GM18508 (cell line): ENCODE measurements around the gene HSBP1L1.
"Not testable (repeated sequence)": the region's sequence is repeated elsewhere in the genome, so short reads cannot be mapped to it uniquely, and the experiment has no call there.

ENCODE experiments used
- ATAC-seq: cut with Tn5 transposase; IDR thresholded peaks from one replicate; pipeline ENCODE4 v1.9.1; 2021; ENCODE audit warnings: moderate number of reproducible peaks; ENCODE audit not compliant: insufficient read depth, unreplicated experiment

The HSBP1L1 gene

GRCh38 chr18:79955302-79956075 lies 9.0 kb upstream of the HSBP1L1 start:
- no peak for ATAC-seq

GRCh38 chr18:79956276-79956675 lies 8.2 kb upstream of the HSBP1L1 start:
- ATAC-seq: no peak

- no peak for ATAC-seq
Measured at GRCh38 chr18:79958981-79959380, 5.5 kb upstream of the HSBP1L1 start.

- ATAC-seq: not testable (repeated sequence)
Measured at GRCh38 chr18:79960161-79960801, 4.2 kb upstream of the HSBP1L1 start.

- no peak for ATAC-seq
Measured at GRCh38 chr18:79960921-79961526, 3.4 kb upstream of the HSBP1L1 start.

GRCh38 chr18:79961527-79962291 lies 2.7 kb upstream of the HSBP1L1 start:
- ATAC-seq: no peak

GRCh38 chr18:79962311-79962710 lies 2.1 kb upstream of the HSBP1L1 start:
- ATAC-seq: no peak

GRCh38 chr18:79962835-79963657 lies 1.4 kb upstream of the HSBP1L1 start:
- no peak for ATAC-seq

GRCh38 chr18:79963658-79964329 lies 649 bp upstream of the HSBP1L1 start:
- no peak for ATAC-seq

- ATAC-seq: no peak
Measured at GRCh38 chr18:79965119-79965902, 868 bp downstream of the HSBP1L1 start.

- no peak for ATAC-seq
Measured at GRCh38 chr18:79970419-79971133, 6.1 kb downstream of the HSBP1L1 start.

GRCh38 chr18:79971211-79971952 lies 6.9 kb downstream of the HSBP1L1 start:
- no peak for ATAC-seq

- no peak for ATAC-seq
Measured at GRCh38 chr18:79971986-79972385, 7.5 kb downstream of the HSBP1L1 start.

GRCh38 chr18:79972720-79973119 lies 8.3 kb downstream of the HSBP1L1 start:
- no peak for ATAC-seq

- no peak for ATAC-seq
Measured at GRCh38 chr18:79973517-79973916, 9.1 kb downstream of the HSBP1L1 start.

- no peak for ATAC-seq
Measured at GRCh38 chr18:79974025-79974654, 9.7 kb downstream of the HSBP1L1 start.

GRCh38 chr18:79975043-79975442 lies 10.6 kb downstream of the HSBP1L1 start:
- no peak for ATAC-seq
